ENCODE results near the gene PYCR2.

DNA sequence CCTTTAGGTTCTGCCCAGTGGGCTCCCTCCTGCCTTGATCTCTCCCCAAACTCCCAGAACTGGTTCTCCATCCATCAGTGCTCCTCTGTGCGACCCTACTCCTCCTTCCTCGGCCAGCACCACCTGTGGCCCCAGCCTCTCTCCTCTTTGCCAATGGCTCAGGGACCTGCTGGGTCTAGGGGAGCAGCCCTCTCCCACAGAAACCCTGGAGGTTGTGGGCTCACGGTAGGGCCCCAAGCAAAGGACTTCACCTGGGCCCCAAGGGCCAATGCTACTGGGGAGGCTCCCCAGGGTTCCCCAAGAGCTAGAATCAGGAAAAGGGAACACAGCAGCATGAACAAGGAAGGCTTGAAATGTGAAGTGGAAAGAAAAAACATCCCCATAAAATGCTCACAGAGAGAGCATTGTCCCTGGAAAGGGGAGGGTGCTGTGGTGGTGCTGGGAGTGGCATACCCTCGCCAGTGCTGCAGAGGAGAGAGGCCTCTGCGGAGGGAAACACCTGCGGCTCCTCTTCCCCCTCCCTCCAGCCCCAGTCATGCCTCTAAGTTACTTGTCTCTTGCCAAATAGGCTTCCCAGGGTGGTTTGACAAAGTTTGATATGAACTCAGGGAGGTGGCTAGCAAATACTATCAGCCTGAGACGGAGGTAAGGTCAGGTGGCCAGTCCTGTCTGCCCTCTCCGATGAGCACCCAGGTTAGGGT lies 44.4 kb downstream of the PYCR2 start:
- TF ChIP-seq KDM1A (IDR thresholded peaks at IDR 0.05; ENCODE audit: low read depth) (no peak), JUN (IDR thresholded peaks at IDR 0.05) (no peak), MAZ (IDR thresholded peaks at IDR 0.05; ENCODE audit: borderline replicate concordance, low read depth, low read length) (no peak), POLR2A (IDR thresholded peaks at IDR 0.05; ENCODE audit: low read length) (no peak)
- TF ChIP-seq, protein P1, sequence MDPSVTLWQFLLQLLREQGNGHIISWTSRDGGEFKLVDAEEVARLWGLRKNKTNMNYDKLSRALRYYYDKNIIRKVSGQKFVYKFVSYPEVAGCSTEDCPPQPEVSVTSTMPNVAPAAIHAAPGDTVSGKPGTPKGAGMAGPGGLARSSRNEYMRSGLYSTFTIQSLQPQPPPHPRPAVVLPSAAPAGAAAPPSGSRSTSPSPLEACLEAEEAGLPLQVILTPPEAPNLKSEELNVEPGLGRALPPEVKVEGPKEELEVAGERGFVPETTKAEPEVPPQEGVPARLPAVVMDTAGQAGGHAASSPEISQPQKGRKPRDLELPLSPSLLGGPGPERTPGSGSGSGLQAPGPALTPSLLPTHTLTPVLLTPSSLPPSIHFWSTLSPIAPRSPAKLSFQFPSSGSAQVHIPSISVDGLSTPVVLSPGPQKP (IDR thresholded peaks at IDR 0.05; ENCODE audit: low read depth, low read length): no peak
- TF ChIP-seq, protein P2, sequence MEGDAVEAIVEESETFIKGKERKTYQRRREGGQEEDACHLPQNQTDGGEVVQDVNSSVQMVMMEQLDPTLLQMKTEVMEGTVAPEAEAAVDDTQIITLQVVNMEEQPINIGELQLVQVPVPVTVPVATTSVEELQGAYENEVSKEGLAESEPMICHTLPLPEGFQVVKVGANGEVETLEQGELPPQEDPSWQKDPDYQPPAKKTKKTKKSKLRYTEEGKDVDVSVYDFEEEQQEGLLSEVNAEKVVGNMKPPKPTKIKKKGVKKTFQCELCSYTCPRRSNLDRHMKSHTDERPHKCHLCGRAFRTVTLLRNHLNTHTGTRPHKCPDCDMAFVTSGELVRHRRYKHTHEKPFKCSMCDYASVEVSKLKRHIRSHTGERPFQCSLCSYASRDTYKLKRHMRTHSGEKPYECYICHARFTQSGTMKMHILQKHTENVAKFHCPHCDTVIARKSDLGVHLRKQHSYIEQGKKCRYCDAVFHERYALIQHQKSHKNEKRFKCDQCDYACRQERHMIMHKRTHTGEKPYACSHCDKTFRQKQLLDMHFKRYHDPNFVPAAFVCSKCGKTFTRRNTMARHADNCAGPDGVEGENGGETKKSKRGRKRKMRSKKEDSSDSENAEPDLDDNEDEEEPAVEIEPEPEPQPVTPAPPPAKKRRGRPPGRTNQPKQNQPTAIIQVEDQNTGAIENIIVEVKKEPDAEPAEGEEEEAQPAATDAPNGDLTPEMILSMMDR (IDR thresholded peaks at IDR 0.05): no peak

Measured in A549 (cell line).